Endothelial cell of umbilical vein (primary cell): ENCODE measurements around the gene TMC3. TPM values are rescaled to one million over a fixed set of nuclear protein-coding genes. Genes with fewer than 3 reads are reported as not detected.

Source experiments
- Bru-seq: library from RNA; stranded (reverse); fragments of 400-500 nt; gene quantifications from one replicate; lab custom pipeline; 2021; lab: Mats Ljungman, UMichigan
- BruChase-seq, 2 experiments: library from RNA; stranded (reverse); fragments of 400-500 nt; gene quantifications; one replicate each; lab custom pipeline; 2021; lab: Mats Ljungman, UMichigan
- BruUV-seq: library from RNA; stranded (reverse); fragments of 400-500 nt; replicated peaks from 2 replicates; lab custom pipeline; 2021; lab: Mats Ljungman, UMichigan
- CTCF ChIA-PET: fragments of 300-600, 350-600 bp; sonication (Branson Sonifier 250); formaldehyde crosslinking; loops from one replicate; lab custom pipeline; 2021; ENCODE audit warnings: antibody characterized with exemption, inconsistent platforms; lab: Charles Lee
- POLR2A ChIA-PET: fragments of 300-600, 350-600 bp; sonication (Branson Sonifier 250); formaldehyde crosslinking; loops from one replicate; lab custom pipeline; 2021; ENCODE audit warnings: antibody characterized with exemption, inconsistent platforms; lab: Charles Lee
- DNase-seq: peaks from one replicate; pipeline ENCODE4 v3.0.0-alpha.2; 2011; ENCODE audit warnings: low read depth, low spot score
- FAIRE-seq: peaks from 2 replicates; lab custom pipeline; 2011; peaks lifted over from hg19 to GRCh38; lab: Jason Lieb, UNC
- H2AFZ ChIP-seq: 2 replicates; pipeline ENCODE4 v1.6.0; 2012; ENCODE audit warnings: low read depth, low read length, control low read depth, inconsistent platforms
- H3K27ac ChIP-seq: 2 replicates; pipeline ENCODE4 v1.5.1; 2011; ENCODE audit warnings: low read depth, mild to moderate bottlenecking, control low read depth, low read length, moderate library complexity; ENCODE audit not compliant: insufficient read depth
- H3K27me3 ChIP-seq, 2 experiments: 2 replicates each; pipeline versions ENCODE4 v1.6.0 to v1.6.1; 2011; ENCODE audit warnings: low read length in 2 of 2, mixed read lengths in 1 of 2; ENCODE audit not compliant: control insufficient read depth in 2 of 2, insufficient read depth in 2 of 2
- H3K36me3 ChIP-seq, 2 experiments: 2 replicates in 1 of 2; 3 replicates in 1 of 2; pipeline ENCODE4 v1.5.1; 2011; ENCODE audit warnings: low read length in 2 of 2, mild to moderate bottlenecking in 1 of 2, moderate library complexity in 1 of 2; ENCODE audit not compliant: control insufficient read depth in 2 of 2, insufficient read depth in 2 of 2; ENCODE audit errors: extremely low read depth in 1 of 2
- H3K4me1 ChIP-seq: 3 replicates; pipeline ENCODE4 v1.5.1; 2011; ENCODE audit warnings: mild to moderate bottlenecking, low read length; ENCODE audit not compliant: control insufficient read depth, insufficient read depth; ENCODE audit errors: extremely low read depth
- H3K4me2 ChIP-seq: 2 replicates; pipeline ENCODE4 v1.6.1; 2011; ENCODE audit warnings: low read length, control low read depth, mixed read lengths; ENCODE audit not compliant: insufficient read depth
- H3K4me3 ChIP-seq, 3 experiments: fragments of 200-600 bp in 1 of 3; sonication (generic), shearing (Covaris generic) in 1 of 3; replicated peaks in 1 of 3; 2 replicates each; pipeline ENCODE4 v1.5.1; 2011 to 2016; ENCODE audit warnings: control low read depth in 3 of 3, low read length in 3 of 3, mild to moderate bottlenecking in 2 of 3, inconsistent platforms in 1 of 3, low read depth in 1 of 3, moderate library complexity in 1 of 3; ENCODE audit not compliant: insufficient read depth in 1 of 3
- H3K79me2 ChIP-seq: 2 replicates; pipeline ENCODE4 v1.6.0; 2012; ENCODE audit warnings: low read length, inconsistent platforms; ENCODE audit not compliant: control insufficient read depth, insufficient read depth
- H3K9ac ChIP-seq: replicated peaks from 2 replicates; pipeline ENCODE3; 2011; ENCODE audit warnings: low read length, control low read depth; ENCODE audit not compliant: insufficient read depth; ENCODE audit errors: extremely low read depth
- H3K9me1 ChIP-seq: replicated peaks from 3 replicates; pipeline ENCODE4 v1.6.0; 2011; ENCODE audit warnings: mild to moderate bottlenecking, low read length; ENCODE audit not compliant: control insufficient read depth, insufficient read depth; ENCODE audit errors: extremely low read depth
- H3K9me3 ChIP-seq: replicated peaks from 2 replicates; pipeline ENCODE4 v1.5.1; 2012; ENCODE audit warnings: low read length, inconsistent platforms; ENCODE audit not compliant: control insufficient read depth, insufficient read depth
- H4K20me1 ChIP-seq: replicated peaks from 2 replicates; pipeline ENCODE3; 2011; ENCODE audit warnings: mild to moderate bottlenecking, low read length; ENCODE audit not compliant: control insufficient read depth, insufficient read depth; ENCODE audit errors: extremely low read depth
- CTCF ChIP-seq, 2 donors: IDR thresholded peaks; 1 replicate in 1 of 2; 2 replicates in 1 of 2; pipeline ENCODE4 v1.5.1; 2011; ENCODE audit warnings: low read length in 2 of 2, mild to moderate bottlenecking in 2 of 2, moderate library complexity in 2 of 2, control low read depth in 1 of 2, inconsistent platforms in 1 of 2, low read depth in 1 of 2; ENCODE audit not compliant: insufficient read depth in 1 of 2; ENCODE audit errors: extremely low read depth in 1 of 2
- EZH2 ChIP-seq: IDR thresholded peaks from 2 replicates; pipeline ENCODE4 v1.6.1; 2012; ENCODE audit warnings: borderline replicate concordance, low read depth, mild to moderate bottlenecking, moderate library complexity, low read length, inconsistent platforms; ENCODE audit not compliant: severe bottlenecking
- FOS ChIP-seq: IDR thresholded peaks from 2 replicates; pipeline ENCODE4 v1.6.1; 2011; ENCODE audit warnings: mild to moderate bottlenecking, low read length, moderate library complexity, borderline replicate concordance; ENCODE audit not compliant: insufficient read depth
- GATA2 ChIP-seq: IDR thresholded peaks from 2 replicates; pipeline ENCODE4 v1.7.0; 2011; ENCODE audit warnings: low read depth, mild to moderate bottlenecking, moderate library complexity, mixed read lengths, low read length; ENCODE audit not compliant: insufficient read length, insufficient read depth
- JUN ChIP-seq: IDR thresholded peaks from 2 replicates; pipeline ENCODE4 v1.6.1; 2011; ENCODE audit warnings: borderline replicate concordance, low read depth; ENCODE audit not compliant: insufficient read length, insufficient read depth
- MAX ChIP-seq: IDR thresholded peaks from 2 replicates; pipeline ENCODE4 v1.6.1; 2011; ENCODE audit not compliant: insufficient read depth, insufficient read length
- MYC ChIP-seq: IDR thresholded peaks from one replicate; pipeline ENCODE4 v1.6.1; 2011; ENCODE audit warnings: mild to moderate bottlenecking, low read depth, low read length
- POLR2A ChIP-seq: IDR thresholded peaks from 2 replicates; pipeline ENCODE4 v1.6.1; 2012; ENCODE audit warnings: low read depth, mild to moderate bottlenecking, control low read depth, low read length
- POLR2AphosphoS5 ChIP-seq: IDR thresholded peaks from 2 replicates; pipeline ENCODE4 v1.6.1; 2012; ENCODE audit warnings: low read depth, mild to moderate bottlenecking, control low read depth, low read length, moderate library complexity; ENCODE audit not compliant: insufficient read depth
- dilution Hi-C: fragments of 300-500 bp; cut with MboI; formaldehyde crosslinking; loops from one replicate; pipeline ENCODE4 v1.15.0; 2019; ENCODE audit warnings: low sequenced_read_pairs; ENCODE audit not compliant: extremely low pct_ligation_motif_present
- intact Hi-C: fragments of 100-400 bp; cut with micrococcal nuclease; formaldehyde crosslinking; loops from one replicate; pipeline ENCODE4 v1.10.0; 2022
- long read RNA-seq: library from polyadenylated mRNA; stranded (forward); transcript quantifications from one replicate; pipeline ENCODE4 v2.0.0, GENCODE V29; 2021
- polyA minus RNA-seq, 3 experiments: library from RNA; depleted of rRNA, polyadenylated mRNA; stranded (reverse); fragments of >200 nt; gene quantifications; 1 replicate in 1 of 3; 2 replicates in 2 of 3; pipeline ENCODE4 v1.2.3, GENCODE V29; 2011
- polyA plus RNA-seq, 4 experiments: library from polyadenylated mRNA; depleted of rRNA in 3 of 4; stranded (reverse) in 3 of 4; unstranded in 1 of 4; fragments of >200 nt; gene quantifications; 2 replicates each; pipeline versions ENCODE4 v1.2.1 to v1.2.3, GENCODE V29; 2011 to 2012; ENCODE audit warnings: missing spikeins in 1 of 4
- total RNA-seq: library from RNA; stranded (reverse); gene quantifications from 2 replicates; pipeline ENCODE4 v1.2.3, GENCODE V29; 2021

TMC3 gene
- total RNA-seq (not detected in 2 replicates), polyA plus RNA-seq (not detected in 2 replicates), polyA minus RNA-seq (not detected in 2 replicates), Bru-seq, nascent RNA (not detected), BruChase-seq, experiment 1, labeled RNA remaining after a 6-hour chase (not detected), BruChase-seq, experiment 2, labeled RNA remaining after a 2-hour chase (not detected)
- not detected in 2 replicates for polyA plus RNA-seq (2011; cell fraction: cytosol; rRNA removed)
- not detected in 2 replicates for polyA plus RNA-seq (2011; cell fraction: nucleus; rRNA removed)
- polyA plus RNA-seq (2012) = not detected in 2 replicates
- not detected for polyA minus RNA-seq (2011; cell fraction: cytosol; rRNA and poly(A)+ RNA removed)
- polyA minus RNA-seq (2011; cell fraction: nucleus; rRNA and poly(A)+ RNA removed) = not detected in 2 replicates
- long read RNA-seq = 0 reads

GRCh38 chr15:81373775-81374395 lies at the start of gene TMC3:
Gene TMC3, minus strand, starts transcription at chr15:81374213. Its CDS starts 136 bp downstream, at chr15:81374077.
- H3K9me3 ChIP-seq = no peaks in the 10 kb centered on the region
- TF ChIP-seq EZH2 (no peak), MYC (no peak), POLR2A (no peak), GATA2 (no peak), FOS (no peak)
- H3K4me2 ChIP-seq = no peak within 1 kb of the TSS
- H3K79me2 ChIP-seq = no peaks in the 10 kb centered on the region
- peaks cover 0 to 3% of the 10 kb centered on the region in 2 experiments for H3K27me3 ChIP-seq
- ChIA-PET CTCF (no interaction called here), POLR2A (no interaction called here)
- no peak within 1 kb of the TSS for H3K4me3 ChIP-seq
- H3K36me3 ChIP-seq = no peaks in the 10 kb centered on the region
- no peak for FAIRE-seq
- no peaks in the 10 kb centered on the region for H3K9me1 ChIP-seq
- no peak for DNase-seq
- H3K27ac ChIP-seq = no peak within 1 kb of the TSS
- H3K4me1 ChIP-seq = no peaks in the 10 kb centered on the region
- BruUV-seq = no TSS peak
- dilution Hi-C loops = no loop called here
- no peak within 1 kb of the TSS for H2AFZ ChIP-seq
- no peak within 1 kb of the TSS for H3K9ac ChIP-seq
- intact Hi-C loops = no loop called here
- no peaks in the 10 kb centered on the region for H4K20me1 ChIP-seq

- Histone ChIP-seq H2AFZ (no peak overlapping the region), H3K4me2 (no peak overlapping the region), H3K4me1 (no peaks in the 10 kb centered on the region), H3K9me1 (no peaks in the 10 kb centered on the region), H3K4me3 (no peak overlapping the region), H3K27ac (no peak overlapping the region), H3K27me3 (peaks cover 0 to 1% of the 10 kb centered on the region in 2 experiments), H4K20me1 (no peaks in the 10 kb centered on the region), H3K36me3 (no peaks in the 10 kb centered on the region), H3K9ac (no peak overlapping the region), H3K79me2 (no peaks in the 10 kb centered on the region), H3K9me3 (no peaks in the 10 kb centered on the region)
- TF ChIP-seq EZH2 = no peak
- no peak for TF ChIP-seq POLR2AphosphoS5
- no peak for TF ChIP-seq JUN
- no peak for TF ChIP-seq CTCF (IDR thresholded peaks at IDR 0.05; ENCODE audit: extremely low read depth in 1 of 2, insufficient read depth in 1 of 2, low read depth in 1 of 2, low read length in 2 of 2)
- TF ChIP-seq FOS = no peak
- TF ChIP-seq GATA2 = no peak
- no peak for TF ChIP-seq POLR2A
- TF ChIP-seq MAX = no peak
- TF ChIP-seq MYC = no peak
- dilution Hi-C loops (no loop called here), intact Hi-C loops (no loop called here)
- no TSS peak for BruUV-seq
- CTCF ChIA-PET = interaction anchor here (1.3 kb wide), 1 partner anchor 11 kb away, joined by 6 read pairs; no protein-coding TSS in a partner anchor
- FAIRE-seq = no peak
- POLR2A ChIA-PET = no interaction called here
- DNase-seq = no peak
Observed at GRCh38 chr15:81421461-81421860, 47.4 kb upstream of the TMC3 start.
